Measurements from ENCODE around the gene TNFSF8. TPM values are rescaled to one million over a fixed set of nuclear protein-coding genes. Genes with fewer than 3 reads are reported as not detected.

The TNFSF8 gene
- polyA plus RNA-seq, 3 donors: 0.30 to 0.67 (median 0.33) TPM

GRCh38 chr9:114906922-114907571, 23.3 kb downstream of the TNFSF8 start:
- no peak for DNase-seq

DNA sequence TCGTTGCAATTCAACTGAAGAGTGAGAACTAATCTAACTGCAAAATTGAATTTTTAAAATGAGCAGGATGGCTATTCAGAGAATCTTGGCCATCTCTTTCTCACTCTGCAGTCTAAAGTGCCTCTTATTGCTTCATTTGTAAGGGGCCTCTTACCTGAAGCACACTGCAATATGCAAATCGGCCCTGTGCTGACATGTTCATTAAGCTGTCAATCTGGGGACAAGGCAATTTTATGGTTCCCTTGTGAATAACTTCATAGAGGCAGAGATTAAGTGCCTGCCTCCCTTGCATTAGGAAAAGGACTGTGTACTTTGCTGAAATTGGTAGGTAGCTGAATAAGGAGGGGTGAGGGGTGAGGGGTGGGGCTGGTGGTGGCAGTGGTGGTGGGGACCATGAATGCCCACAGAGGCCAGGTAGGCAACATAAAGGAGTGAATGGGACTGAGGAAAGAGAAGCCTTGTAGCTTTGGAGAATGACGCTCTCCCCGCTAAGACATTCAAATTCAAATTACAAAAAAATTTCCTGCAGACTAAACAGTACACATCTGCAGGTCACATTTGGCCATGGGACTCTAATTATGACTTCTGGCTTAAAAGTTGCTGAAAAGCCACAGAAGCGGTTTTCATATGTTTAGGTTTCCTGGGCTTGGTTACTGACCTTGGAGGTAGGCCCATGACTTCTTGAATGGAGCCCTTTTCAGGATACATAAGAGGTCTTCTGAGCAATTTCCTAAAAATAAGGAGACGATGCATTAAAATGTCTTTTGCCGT, 25.0 kb downstream of the TNFSF8 start:
- no peak for DNase-seq

- no peak for DNase-seq
Observed at GRCh38 chr9:114902786-114903524, 27.4 kb downstream of the TNFSF8 start.

GRCh38 chr9:114900942-114901802, 29.2 kb downstream of the TNFSF8 start:
- no peak for DNase-seq

DNA sequence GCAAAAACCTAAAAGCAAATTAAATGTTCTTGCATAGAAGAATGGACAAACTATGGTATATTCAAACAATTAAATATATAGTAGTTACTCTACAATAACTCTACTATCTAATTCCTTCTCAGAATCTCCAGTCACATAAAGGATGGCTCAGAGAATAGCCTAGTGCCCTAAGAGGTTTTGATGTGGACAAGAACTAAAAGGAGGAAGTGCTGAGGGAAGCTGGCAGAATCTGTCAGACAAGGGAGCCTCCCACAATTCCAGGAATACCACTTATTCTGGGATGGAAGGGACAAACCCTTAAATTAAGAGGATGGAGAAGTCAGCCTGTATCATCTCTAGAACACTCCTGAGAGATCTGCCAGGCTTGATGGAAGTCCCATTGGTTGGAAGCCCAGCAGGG, 30.4 kb downstream of the TNFSF8 start:
- DNase-seq: no peak

- no peak for DNase-seq
Observed at GRCh38 chr9:114899461-114899860, 30.9 kb downstream of the TNFSF8 start.

- DNase-seq: no peak
Observed at GRCh38 chr9:114898741-114899140, 31.6 kb downstream of the TNFSF8 start.

GRCh38 chr9:114897196-114897595, 33.2 kb downstream of the TNFSF8 start:
- no peak for DNase-seq

GRCh38 chr9:114896344-114896743, 34.0 kb downstream of the TNFSF8 start:
- no peak for DNase-seq

DNA sequence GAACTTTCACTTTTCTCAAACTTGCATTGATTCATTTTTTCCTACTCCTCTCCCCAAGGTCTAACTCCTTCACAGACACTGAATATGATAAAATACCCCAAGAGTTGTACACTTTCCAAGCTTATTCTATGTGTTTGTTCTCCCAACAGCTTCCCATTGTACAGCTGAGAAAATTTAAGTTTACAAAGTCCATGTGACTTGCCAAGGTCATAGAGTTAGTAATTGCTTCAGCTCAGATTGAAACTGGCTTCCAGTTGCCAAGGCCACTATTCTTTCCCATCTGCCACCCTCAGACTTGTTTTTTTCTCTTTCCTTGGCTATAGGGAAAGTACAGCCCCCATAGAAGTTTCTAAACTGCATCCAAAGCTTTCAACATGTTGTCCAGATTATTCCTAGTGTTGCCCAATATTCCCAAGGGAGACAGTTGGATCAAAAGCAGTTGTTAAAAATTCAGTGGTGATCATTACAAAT, 34.8 kb downstream of the TNFSF8 start:
- DNase-seq: no peak

DNA sequence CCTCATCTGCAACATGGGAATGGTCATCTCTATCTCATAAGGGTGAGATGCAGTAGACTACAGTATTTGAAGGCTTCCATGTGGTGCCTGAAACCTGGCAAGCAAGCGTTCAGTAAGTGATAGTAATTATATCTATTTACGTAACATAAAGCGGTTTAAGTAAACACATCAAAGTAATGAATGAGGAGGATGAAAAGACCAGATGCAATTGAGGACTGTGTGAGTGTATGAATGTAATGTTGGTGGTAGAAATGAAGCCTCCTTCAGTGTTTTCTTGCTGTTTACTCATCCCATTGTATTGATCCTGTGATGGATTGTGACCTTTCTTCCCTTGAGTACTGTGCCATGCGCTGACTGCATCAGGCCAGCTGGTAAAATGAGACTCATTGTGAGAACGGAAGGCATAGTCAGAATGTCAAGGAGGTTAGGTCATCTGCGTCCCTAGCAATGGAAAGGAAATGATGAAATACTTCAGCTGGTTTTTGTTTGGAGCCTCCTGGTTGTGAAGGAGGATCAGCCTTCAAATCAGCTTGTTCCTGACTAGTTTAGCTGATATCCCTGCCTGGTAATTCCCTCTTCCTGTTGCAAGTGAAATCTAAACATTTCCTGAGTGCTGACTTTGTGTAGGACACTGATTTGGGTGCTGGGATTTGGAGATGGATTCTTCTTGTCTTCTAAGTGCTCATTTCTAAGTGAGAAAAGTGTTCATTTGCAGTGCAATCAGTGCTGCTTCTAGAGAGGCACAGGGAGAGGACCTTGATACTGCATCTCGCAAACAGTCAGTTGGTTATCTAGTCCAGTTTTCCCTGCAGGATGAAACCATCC, 35.6 kb downstream of the TNFSF8 start:
- DNase-seq: peak; percentile 42

DNA sequence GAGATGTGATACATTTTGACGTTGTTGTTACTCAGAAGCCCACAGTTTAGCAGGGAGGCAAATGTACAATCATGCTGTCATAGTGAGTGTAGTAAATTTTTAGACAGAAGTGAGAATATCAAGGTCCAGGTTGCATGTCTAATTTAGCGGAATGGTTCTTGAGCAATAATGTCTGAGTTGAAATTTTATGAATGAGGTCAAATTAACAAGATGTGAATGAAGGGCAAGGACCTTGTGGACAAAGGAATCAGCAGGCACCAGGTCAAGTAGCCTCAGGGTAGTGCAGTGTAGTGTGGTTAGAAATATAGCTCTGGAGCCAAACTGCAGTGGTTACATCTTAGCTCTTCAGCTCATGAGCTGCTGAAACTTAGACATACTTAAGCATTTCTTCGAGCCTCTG, 36.2 kb downstream of the TNFSF8 start:
- DNase-seq: no peak

DNA sequence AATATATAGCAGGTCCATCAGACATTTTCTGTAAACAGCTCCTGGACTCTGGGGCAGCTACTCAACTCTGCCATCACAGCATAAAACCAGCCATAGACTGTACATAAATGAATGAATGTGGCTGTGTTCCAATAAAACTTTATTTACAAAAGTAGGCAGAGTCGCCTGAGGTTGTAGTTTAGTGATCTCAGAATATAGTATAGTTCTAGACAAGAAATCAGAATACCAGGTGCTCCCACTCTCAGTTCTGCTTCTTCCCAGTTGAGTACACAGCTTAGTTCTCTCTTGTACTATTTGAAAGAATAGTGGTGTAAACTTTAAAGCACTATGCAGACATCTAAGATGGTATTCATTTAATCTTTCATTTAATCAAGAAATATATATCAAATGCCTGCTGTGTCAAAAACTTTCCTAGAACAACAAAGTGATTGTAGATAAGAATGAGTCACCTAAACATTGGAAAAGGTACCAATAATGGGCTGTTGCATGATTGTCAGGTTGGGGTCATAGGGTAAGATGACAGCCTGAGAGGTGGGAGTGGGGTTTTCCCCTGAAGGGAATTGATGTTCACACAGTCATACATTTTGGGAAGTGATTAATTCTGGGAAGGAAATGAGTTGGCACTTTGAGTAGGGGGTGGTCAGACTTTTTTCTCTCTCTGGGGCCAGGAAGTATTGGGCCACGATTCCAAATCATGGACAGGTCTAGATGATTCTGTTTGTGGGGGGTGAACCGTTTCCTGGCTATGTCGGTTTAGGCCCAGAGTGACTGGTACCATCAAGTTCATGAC, 37.0 kb downstream of the TNFSF8 start:
- DNase-seq: no peak

- DNase-seq: no peak
Observed at GRCh38 chr9:114889802-114890224, 40.6 kb downstream of the TNFSF8 start.

DNA sequence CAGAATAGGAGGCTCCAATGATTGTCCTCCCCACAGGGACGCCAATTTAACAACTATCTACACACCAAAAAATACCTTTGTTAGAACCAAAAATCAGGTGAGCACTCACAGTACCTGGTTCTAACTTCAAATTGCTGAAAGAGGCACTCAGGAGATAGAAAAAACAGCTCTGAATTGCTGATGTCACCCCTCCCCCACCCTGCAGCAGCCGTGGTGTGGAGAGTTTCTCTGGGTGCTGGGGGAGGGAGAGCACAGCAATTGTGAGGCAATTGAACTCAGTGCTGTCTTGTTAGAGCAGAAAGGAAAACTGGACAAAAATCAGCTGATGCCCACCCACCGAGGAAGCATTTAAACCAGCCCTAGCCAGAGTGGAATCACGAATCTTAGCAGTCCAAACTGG, 41.8 kb downstream of the TNFSF8 start:
- no peak for DNase-seq

DNA sequence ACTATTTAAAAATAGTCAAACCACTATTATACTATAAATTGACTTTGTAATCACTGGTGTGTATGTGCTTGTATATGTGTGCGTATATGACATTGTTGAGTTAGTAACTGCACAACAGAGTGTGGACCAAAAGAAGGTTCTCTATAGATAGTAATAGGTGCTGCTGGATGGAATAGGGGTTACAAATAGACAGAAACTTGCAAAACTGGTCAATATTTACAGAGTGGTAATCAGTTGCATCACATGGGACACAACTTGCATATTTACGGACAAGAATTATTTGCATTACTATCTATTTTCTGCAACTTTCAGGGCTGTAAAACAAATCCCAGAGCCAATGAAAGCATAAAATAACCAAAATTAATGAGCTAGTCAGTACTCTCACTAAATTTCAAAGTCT, 42.4 kb downstream of the TNFSF8 start:
- no peak for DNase-seq

DNA sequence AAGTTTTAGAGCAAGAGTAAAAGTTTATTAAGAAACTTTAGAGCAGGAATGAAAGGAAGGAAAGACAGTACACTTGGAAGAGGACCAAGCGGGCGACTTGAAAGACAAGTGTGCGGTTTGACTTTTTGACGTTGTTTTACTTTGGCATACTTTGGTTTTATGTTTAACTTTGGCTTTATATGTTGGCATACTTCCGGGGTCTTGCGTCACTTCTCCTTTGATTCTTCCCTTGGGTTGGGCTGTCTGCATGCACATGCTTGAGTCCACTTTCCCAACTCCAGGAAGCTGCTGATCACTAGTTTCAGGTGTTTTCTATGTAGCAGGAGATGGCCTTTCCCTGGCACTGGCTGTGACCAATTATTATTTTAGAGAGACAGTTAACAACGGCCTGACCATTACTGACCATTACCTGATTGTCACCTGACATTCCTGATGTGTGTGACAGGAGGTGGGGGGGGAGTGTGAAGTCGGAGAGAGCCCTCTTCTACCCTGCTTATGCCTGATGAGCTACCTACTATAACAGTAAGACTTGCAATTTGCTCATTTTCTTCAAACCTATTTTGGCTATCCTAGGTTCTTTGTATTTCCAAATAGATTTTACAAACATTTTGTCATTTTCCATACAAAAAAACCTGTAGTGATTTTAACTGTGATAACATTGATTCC, 45.5 kb downstream of the TNFSF8 start:
- DNase-seq: no peak

DNA sequence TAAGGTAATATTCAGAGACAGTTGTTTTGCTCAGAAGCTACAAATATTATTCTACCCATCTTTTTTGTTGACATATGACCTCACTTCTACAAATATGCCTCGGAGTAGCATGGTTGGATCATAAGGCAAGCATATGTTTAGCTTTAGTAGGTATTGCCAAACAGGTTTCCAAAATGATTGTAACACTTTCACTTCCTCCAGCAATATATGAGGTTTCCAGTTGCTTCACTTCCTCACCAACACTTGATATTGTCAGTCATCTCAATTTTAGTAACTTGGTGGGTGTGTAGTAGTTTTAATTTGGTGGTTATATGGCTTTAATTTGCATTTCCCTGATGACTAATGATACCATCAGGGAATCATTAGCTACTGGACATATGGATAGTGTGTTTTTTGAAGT, 46.7 kb downstream of the TNFSF8 start:
- DNase-seq: no peak

DNA sequence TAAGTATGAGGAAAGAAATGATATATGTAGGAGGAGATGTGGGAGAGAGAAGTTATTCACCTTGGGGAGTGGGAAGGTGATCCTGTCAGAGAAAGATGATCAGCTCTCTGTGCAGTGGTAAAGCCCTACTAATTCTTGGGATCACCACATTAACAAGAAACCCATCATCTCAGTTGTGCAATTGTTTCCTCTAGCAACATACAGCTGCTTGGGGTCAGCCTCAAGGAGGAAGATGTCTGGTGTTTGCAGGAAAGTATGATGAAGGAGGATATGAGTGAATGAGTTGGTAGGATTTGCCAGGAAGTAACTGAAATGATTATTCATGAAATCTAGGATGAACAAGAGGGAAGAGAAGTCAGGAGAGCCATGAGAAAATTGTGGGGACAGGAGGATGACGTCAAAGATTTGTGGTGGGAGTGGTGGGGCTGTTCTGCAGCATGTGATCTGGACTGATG, 50.1 kb downstream of the TNFSF8 start:
- DNase-seq: no peak

Measured in renal pelvis (tissue), 4 donors.